Subcutaneous adipose tissue (tissue), 4 donors: Measurements from ENCODE around the gene LARP1. TPM values are rescaled to one million over a fixed set of nuclear protein-coding genes. Genes with fewer than 3 reads are reported as not detected.

Source experiments
- total RNA-seq, 4 donors: library from RNA; depleted of rRNA; stranded (reverse); fragments of >200 nt; gene quantifications; one replicate each; pipeline ENCODE4 v1.1.0, GENCODE V29; 2016
- TF ChIP-seq, protein P1 (sequence below): fragments of 450-650 bp; IDR thresholded peaks from one replicate; pipeline ENCODE4 v1.5.1; 2016; ENCODE audit warnings: low read depth, mild to moderate bottlenecking, control low read depth, antibody characterized with exemption, moderate library complexity

LARP1 gene
- total RNA-seq, 4 donors from 2014 or later: 77.7 to 172 (median 94.7) TPM

DNA sequence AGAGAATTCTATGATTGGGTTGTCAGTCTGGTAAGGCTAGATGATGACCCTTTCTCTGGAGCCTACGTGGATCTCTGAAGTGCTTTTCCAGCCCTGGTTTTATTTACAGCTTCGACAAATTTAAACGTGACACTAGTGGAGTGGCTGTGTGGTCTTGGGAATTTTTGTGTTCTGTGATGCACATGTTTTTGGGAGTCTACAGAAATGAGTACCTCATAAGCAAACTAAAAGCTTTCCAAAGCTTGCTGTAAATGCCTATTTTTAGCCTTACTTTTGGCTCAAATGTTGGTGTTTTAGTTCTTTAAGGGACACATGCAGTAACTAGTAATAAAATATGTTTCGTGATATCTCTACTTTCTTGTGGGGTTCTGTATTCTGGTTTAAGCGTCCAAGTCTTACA, 3.3 kb downstream of the LARP1 start:
- TF ChIP-seq, protein P1, sequence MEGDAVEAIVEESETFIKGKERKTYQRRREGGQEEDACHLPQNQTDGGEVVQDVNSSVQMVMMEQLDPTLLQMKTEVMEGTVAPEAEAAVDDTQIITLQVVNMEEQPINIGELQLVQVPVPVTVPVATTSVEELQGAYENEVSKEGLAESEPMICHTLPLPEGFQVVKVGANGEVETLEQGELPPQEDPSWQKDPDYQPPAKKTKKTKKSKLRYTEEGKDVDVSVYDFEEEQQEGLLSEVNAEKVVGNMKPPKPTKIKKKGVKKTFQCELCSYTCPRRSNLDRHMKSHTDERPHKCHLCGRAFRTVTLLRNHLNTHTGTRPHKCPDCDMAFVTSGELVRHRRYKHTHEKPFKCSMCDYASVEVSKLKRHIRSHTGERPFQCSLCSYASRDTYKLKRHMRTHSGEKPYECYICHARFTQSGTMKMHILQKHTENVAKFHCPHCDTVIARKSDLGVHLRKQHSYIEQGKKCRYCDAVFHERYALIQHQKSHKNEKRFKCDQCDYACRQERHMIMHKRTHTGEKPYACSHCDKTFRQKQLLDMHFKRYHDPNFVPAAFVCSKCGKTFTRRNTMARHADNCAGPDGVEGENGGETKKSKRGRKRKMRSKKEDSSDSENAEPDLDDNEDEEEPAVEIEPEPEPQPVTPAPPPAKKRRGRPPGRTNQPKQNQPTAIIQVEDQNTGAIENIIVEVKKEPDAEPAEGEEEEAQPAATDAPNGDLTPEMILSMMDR: no peak

DNA sequence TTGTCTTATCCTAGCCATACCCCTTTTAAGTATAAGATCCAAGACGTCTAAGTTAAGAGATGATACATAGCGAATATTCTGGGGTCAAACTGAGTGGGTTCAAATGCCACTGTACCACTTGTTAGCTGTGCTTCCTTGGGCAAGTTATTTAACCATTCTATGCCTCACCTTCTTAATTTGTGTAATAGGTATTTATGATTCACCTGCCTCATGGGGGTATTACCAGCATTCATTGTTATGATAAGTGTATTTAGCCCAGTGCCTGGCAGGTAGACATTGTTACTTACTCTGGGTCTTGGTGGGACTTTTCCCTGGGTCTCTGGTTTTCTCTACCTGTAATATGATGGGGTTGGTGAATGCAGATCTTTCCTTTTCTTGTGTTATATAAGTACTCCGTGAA, 3.8 kb downstream of the LARP1 start:
- TF ChIP-seq, protein P1: no peak

DNA sequence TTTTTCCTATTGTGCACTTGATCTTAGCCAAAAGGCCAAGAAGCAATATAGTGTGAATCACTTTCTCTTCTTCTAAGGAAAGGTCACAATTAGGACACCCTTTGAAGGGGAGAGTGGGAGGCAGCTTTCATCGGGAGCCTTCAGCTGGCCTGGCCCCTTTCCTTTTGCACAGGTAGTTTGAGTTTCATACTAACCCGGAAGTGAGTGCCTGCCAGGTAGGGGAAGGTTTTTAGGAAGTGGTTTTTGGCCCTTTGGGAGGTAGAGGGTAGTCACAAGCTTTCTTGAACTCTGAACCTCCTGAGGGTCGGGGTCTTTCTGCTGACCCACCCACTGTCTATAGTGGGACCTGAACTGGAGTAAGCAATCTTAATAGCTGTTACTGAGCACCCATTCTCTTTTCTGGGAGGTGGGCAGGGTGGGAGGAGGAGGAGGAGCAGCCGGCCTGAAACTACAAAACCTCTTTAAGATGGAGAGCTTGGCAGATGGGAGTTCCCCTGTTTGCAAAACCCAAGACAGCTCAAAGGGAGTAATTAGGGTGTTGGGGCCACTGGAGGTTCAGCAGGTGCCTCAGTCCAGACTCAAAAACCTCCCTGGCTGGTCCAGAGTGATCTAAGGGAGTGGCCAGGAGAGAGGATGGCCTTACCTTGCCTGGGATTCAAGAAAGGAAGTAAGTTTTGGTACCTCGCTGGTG, 6.0 kb downstream of the LARP1 start:
- TF ChIP-seq, protein P1: no peak

DNA sequence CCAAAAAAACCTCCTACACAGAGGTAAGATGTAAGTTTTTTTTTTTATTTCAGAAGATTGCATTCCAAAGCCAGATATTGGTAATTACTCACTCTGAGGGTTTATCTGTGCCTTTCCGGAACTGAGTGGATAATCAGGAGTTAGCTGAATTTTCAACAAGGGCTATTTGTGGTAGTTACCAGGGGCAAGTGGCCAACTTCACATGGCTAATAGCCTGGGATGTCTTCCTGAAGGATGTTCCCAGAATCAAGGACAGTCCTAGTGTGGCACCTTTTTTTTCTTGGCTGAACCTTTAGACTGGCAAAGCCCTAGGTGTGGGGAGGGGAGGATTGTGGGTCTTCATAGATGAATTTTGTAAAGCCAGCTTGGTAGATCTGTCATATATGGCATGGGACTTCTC, 7.1 kb downstream of the LARP1 start:
- TF ChIP-seq, protein P1: no peak

DNA sequence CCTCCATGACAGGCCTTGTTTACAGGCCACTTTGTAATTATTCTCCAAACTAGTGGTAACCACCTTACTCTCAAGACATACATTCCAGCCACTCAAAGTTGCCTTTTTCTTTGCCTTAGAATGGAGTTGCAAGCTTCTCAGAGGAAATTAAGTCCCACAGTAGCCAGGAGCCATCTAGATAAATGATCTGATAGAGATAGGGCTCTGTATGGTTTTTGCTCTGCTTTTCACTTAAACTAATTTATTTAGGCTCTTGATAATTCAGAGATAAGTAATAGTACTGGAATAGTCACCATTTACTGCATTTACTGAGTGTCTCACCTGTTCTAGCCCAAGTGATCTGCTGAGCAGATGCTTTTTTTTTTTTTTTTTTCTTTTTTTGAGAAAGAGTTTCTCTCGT, 7.5 kb downstream of the LARP1 start:
- TF ChIP-seq, protein P1: no peak

DNA sequence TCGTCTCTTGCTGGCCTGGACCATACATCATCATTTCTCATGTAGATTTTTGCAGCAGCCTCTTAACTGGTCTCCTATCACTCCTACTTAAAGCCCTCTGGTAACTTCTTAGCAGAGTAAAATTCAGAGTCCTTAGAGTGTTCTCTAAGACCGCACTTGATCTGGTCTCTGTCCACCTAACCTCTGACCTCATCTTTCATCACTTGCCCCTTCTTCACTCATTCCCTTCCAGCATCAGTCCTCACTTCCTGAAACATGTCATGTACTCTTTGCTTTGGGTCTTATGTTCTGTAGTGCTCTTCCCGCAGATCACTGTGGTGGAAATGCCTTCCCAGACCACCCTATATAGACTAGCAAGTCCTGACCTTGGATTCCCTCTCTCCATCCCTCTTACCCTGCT, 9.8 kb downstream of the LARP1 start:
- TF ChIP-seq, protein P1: no peak

DNA sequence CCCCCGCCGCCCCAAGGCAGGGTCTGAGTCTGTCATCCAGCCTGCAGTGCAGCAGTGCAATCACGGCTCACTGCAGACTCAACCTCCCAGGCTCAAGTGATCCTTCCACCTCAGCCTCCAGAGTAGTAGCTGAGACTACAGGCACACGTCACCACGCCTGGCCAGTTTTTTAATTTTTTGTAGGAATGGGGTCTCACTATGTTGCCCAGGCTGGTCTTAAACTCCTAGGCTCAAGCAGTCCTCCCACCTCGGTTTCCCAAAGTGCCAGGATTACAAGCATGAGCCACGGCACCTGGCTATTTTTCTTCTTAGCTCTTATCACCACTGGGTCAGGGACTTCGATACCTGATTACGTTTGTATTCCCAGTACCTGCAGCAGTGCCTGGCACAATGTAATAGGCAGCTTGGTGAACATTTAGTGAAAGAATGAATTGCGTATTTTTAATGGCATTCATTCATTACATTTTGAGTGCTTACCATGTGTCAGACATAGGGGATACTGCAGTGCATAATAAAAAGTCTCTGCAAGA, 10.3 kb downstream of the LARP1 start:
- TF ChIP-seq, protein P1: no peak
